ENCODE data around the gene DDX52. TPM values are rescaled to one million over a fixed set of nuclear protein-coding genes. Genes with fewer than 3 reads are reported as not detected.

DDX52 gene
- total RNA-seq, 1 experiment from 2014 or later: 31.9 TPM

DNA sequence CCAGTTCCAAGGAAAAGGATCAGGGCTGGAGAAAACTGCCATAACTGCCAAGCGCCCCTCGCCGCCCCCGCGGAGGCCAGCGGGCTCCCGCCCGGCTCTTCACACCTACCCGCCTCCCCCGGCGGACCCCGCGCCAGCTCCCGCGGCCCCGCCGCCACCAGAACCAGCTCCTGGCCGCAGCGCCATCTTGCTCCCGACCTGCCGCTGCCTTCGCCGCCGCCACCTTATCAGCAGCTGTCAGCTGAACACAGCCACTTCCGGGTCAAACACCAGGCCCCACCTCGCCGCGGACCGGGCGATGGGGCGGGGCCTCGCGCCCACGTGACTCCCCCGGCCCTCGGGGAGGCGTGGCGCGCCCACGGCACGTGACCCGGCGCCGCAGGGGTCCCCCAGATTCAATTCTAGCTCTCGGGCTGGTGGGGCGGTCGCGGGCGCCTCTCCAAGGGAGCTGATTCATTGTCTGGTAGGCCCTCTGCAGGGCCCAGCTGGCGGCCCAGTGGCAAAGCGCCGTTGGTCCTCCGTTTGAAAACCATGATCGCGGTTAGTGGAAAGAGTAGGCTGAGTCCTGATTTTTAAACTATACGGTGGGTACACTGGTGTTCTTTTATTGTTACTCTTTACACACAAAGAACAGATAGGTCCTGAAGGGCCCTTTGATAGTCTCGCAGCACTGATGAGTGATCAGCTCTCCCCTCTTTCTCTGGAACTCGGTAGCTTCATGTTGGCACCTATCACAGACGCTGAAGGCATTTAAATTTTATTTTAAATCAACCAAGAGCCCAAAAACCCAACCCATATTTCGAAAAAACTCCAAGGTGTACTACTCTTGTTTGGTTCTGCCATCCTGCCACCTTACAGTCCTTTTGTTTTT lies 33.8 kb downstream of the DDX52 start, which contains the start of gene SYNRG (continued):
- TF ChIP-seq, protein P1, sequence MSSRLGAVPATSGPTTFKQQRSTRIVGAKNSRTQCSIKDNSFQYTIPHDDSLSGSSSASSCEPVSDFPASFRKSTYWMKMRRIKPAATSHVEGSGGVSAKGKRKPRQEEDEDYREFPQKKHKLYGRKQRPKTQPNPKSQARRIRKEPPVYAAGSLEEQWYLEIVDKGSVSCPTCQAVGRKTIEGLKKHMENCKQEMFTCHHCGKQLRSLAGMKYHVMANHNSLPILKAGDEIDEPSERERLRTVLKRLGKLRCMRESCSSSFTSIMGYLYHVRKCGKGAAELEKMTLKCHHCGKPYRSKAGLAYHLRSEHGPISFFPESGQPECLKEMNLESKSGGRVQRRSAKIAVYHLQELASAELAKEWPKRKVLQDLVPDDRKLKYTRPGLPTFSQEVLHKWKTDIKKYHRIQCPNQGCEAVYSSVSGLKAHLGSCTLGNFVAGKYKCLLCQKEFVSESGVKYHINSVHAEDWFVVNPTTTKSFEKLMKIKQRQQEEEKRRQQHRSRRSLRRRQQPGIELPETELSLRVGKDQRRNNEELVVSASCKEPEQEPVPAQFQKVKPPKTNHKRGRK (CRISPR knock-in tag; IDR thresholded peaks at IDR 0.05; ENCODE audit: borderline replicate concordance): no peak
- TF ChIP-seq, protein P2, sequence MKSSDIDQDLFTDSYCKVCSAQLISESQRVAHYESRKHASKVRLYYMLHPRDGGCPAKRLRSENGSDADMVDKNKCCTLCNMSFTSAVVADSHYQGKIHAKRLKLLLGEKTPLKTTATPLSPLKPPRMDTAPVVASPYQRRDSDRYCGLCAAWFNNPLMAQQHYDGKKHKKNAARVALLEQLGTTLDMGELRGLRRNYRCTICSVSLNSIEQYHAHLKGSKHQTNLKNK (CRISPR knock-in tag; IDR thresholded peaks at IDR 0.05): peak; percentile 58; the same call in 1 of the 2 replicates
- TF ChIP-seq ATF1 (CRISPR knock-in tag; IDR thresholded peaks at IDR 0.05) (no peak), ZNF416 (CRISPR knock-in tag; IDR thresholded peaks at IDR 0.05) (peak; percentile 75), ELF4 (CRISPR knock-in tag; IDR thresholded peaks at IDR 0.05; ENCODE audit: low read depth) (no peak; the same call in 1 of the 2 replicates), CBFB (CRISPR knock-in tag; IDR thresholded peaks at IDR 0.05; ENCODE audit: low read depth) (peak; percentile 82; the same call in 1 of the 2 replicates), ZNF121 (CRISPR knock-in tag; IDR thresholded peaks at IDR 0.05) (no peak), CREB1 (CRISPR knock-in tag; IDR thresholded peaks at IDR 0.05) (no peak), GABPB1 (CRISPR knock-in tag; IDR thresholded peaks at IDR 0.05) (peak; percentile 85), NFATC4 (CRISPR knock-in tag; IDR thresholded peaks at IDR 0.05) (0 out of 2 replicates have a peak, but pooled peaks have one; percentile 42), ZNF396 (CRISPR knock-in tag; IDR thresholded peaks at IDR 0.05; ENCODE audit: borderline replicate concordance) (no peak), ZNF671 (CRISPR knock-in tag; IDR thresholded peaks at IDR 0.05) (no peak), HMGA2 (CRISPR knock-in tag; IDR thresholded peaks at IDR 0.05) (no peak), TCF7 (CRISPR knock-in tag; IDR thresholded peaks at IDR 0.05; ENCODE audit: low read depth) (no peak), ZNF138 (CRISPR knock-in tag; conservative IDR thresholded peaks at IDR 0.05) (no peak), ZNF232 (CRISPR knock-in tag; IDR thresholded peaks at IDR 0.05) (peak; percentile 86), NFYB (CRISPR knock-in tag; conservative IDR thresholded peaks at IDR 0.05; ENCODE audit: low read depth) (0 out of 2 replicates have a peak, but pooled peaks have one; percentile 13)
- TF ChIP-seq, protein P3, sequence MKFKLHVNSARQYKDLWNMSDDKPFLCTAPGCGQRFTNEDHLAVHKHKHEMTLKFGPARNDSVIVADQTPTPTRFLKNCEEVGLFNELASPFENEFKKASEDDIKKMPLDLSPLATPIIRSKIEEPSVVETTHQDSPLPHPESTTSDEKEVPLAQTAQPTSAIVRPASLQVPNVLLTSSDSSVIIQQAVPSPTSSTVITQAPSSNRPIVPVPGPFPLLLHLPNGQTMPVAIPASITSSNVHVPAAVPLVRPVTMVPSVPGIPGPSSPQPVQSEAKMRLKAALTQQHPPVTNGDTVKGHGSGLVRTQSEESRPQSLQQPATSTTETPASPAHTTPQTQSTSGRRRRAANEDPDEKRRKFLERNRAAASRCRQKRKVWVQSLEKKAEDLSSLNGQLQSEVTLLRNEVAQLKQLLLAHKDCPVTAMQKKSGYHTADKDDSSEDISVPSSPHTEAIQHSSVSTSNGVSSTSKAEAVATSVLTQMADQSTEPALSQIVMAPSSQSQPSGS (CRISPR knock-in tag; IDR thresholded peaks at IDR 0.05; ENCODE audit: borderline replicate concordance, low read depth): no peak
- TF ChIP-seq, protein P4, sequence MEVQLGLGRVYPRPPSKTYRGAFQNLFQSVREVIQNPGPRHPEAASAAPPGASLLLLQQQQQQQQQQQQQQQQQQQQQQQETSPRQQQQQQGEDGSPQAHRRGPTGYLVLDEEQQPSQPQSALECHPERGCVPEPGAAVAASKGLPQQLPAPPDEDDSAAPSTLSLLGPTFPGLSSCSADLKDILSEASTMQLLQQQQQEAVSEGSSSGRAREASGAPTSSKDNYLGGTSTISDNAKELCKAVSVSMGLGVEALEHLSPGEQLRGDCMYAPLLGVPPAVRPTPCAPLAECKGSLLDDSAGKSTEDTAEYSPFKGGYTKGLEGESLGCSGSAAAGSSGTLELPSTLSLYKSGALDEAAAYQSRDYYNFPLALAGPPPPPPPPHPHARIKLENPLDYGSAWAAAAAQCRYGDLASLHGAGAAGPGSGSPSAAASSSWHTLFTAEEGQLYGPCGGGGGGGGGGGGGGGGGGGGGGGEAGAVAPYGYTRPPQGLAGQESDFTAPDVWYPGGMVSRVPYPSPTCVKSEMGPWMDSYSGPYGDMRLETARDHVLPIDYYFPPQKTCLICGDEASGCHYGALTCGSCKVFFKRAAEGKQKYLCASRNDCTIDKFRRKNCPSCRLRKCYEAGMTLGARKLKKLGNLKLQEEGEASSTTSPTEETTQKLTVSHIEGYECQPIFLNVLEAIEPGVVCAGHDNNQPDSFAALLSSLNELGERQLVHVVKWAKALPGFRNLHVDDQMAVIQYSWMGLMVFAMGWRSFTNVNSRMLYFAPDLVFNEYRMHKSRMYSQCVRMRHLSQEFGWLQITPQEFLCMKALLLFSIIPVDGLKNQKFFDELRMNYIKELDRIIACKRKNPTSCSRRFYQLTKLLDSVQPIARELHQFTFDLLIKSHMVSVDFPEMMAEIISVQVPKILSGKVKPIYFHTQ (CRISPR knock-in tag; IDR thresholded peaks at IDR 0.05): peak; percentile 78
- TF ChIP-seq, protein P5, sequence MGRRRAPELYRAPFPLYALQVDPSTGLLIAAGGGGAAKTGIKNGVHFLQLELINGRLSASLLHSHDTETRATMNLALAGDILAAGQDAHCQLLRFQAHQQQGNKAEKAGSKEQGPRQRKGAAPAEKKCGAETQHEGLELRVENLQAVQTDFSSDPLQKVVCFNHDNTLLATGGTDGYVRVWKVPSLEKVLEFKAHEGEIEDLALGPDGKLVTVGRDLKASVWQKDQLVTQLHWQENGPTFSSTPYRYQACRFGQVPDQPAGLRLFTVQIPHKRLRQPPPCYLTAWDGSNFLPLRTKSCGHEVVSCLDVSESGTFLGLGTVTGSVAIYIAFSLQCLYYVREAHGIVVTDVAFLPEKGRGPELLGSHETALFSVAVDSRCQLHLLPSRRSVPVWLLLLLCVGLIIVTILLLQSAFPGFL (CRISPR knock-in tag; IDR thresholded peaks at IDR 0.05; ENCODE audit: borderline replicate concordance): no peak
- TF ChIP-seq, protein P6, sequence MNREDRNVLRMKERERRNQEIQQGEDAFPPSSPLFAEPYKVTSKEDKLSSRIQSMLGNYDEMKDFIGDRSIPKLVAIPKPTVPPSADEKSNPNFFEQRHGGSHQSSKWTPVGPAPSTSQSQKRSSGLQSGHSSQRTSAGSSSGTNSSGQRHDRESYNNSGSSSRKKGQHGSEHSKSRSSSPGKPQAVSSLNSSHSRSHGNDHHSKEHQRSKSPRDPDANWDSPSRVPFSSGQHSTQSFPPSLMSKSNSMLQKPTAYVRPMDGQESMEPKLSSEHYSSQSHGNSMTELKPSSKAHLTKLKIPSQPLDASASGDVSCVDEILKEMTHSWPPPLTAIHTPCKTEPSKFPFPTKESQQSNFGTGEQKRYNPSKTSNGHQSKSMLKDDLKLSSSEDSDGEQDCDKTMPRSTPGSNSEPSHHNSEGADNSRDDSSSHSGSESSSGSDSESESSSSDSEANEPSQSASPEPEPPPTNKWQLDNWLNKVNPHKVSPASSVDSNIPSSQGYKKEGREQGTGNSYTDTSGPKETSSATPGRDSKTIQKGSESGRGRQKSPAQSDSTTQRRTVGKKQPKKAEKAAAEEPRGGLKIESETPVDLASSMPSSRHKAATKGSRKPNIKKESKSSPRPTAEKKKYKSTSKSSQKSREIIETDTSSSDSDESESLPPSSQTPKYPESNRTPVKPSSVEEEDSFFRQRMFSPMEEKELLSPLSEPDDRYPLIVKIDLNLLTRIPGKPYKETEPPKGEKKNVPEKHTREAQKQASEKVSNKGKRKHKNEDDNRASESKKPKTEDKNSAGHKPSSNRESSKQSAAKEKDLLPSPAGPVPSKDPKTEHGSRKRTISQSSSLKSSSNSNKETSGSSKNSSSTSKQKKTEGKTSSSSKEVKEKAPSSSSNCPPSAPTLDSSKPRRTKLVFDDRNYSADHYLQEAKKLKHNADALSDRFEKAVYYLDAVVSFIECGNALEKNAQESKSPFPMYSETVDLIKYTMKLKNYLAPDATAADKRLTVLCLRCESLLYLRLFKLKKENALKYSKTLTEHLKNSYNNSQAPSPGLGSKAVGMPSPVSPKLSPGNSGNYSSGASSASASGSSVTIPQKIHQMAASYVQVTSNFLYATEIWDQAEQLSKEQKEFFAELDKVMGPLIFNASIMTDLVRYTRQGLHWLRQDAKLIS (CRISPR knock-in tag; IDR thresholded peaks at IDR 0.05; ENCODE audit: borderline replicate concordance): peak; percentile 78; the same call in 1 of the 2 replicates
- TF ChIP-seq, protein P7, sequence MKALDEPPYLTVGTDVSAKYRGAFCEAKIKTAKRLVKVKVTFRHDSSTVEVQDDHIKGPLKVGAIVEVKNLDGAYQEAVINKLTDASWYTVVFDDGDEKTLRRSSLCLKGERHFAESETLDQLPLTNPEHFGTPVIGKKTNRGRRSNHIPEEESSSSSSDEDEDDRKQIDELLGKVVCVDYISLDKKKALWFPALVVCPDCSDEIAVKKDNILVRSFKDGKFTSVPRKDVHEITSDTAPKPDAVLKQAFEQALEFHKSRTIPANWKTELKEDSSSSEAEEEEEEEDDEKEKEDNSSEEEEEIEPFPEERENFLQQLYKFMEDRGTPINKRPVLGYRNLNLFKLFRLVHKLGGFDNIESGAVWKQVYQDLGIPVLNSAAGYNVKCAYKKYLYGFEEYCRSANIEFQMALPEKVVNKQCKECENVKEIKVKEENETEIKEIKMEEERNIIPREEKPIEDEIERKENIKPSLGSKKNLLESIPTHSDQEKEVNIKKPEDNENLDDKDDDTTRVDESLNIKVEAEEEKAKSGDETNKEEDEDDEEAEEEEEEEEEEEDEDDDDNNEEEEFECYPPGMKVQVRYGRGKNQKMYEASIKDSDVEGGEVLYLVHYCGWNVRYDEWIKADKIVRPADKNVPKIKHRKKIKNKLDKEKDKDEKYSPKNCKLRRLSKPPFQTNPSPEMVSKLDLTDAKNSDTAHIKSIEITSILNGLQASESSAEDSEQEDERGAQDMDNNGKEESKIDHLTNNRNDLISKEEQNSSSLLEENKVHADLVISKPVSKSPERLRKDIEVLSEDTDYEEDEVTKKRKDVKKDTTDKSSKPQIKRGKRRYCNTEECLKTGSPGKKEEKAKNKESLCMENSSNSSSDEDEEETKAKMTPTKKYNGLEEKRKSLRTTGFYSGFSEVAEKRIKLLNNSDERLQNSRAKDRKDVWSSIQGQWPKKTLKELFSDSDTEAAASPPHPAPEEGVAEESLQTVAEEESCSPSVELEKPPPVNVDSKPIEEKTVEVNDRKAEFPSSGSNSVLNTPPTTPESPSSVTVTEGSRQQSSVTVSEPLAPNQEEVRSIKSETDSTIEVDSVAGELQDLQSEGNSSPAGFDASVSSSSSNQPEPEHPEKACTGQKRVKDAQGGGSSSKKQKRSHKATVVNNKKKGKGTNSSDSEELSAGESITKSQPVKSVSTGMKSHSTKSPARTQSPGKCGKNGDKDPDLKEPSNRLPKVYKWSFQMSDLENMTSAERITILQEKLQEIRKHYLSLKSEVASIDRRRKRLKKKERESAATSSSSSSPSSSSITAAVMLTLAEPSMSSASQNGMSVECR (CRISPR knock-in tag; IDR thresholded peaks at IDR 0.05; ENCODE audit: borderline replicate concordance): peak; percentile 93

All from WTC11 (cell line).